CD14-positive monocyte (primary cell): ENCODE data around the gene AGFG2. TPM values are rescaled to one million over a fixed set of nuclear protein-coding genes. Genes with fewer than 3 reads are reported as not detected.

ENCODE experiments used
- DNase-seq, 3 donors: peaks; one replicate each; pipeline ENCODE4 v3.0.0-alpha.2; 2011 to 2022
- H2AFZ ChIP-seq: 2 replicates; pipeline ENCODE4 v1.6.0; 2012; ENCODE audit warnings: mild to moderate bottlenecking, low read depth, low read length, inconsistent platforms; ENCODE audit not compliant: insufficient read depth, poor library complexity, severe bottlenecking
- H3K27ac ChIP-seq, 2 donors: 1 replicate in 1 of 2; 2 replicates in 1 of 2; pipeline ENCODE4 v1.5.1; 2012 to 2013; ENCODE audit warnings: low read length in 2 of 2, control low read depth in 1 of 2, inconsistent platforms in 1 of 2, low read depth in 1 of 2, mild to moderate bottlenecking in 1 of 2
- H3K27me3 ChIP-seq, 2 donors: one replicate each; pipeline versions ENCODE4 v1.6.0 to v1.6.1; 2011 to 2013; ENCODE audit warnings: low read length in 2 of 2; ENCODE audit not compliant: control insufficient read depth in 2 of 2, insufficient read depth in 2 of 2
- H3K36me3 ChIP-seq, 2 donors: replicated peaks in 1 of 2; 1 replicate in 1 of 2; 2 replicates in 1 of 2; pipeline versions ENCODE4 v1.5.1 to v1.6.1; 2012 to 2013; ENCODE audit warnings: low read length in 2 of 2, control low read depth in 1 of 2, inconsistent platforms in 1 of 2, mild to moderate bottlenecking in 1 of 2; ENCODE audit not compliant: insufficient read depth in 2 of 2, control insufficient read depth in 1 of 2
- H3K4me1 ChIP-seq, 2 donors: 1 replicate in 1 of 2; 2 replicates in 1 of 2; pipeline versions ENCODE4 v1.5.1 to v1.6.1; 2012 to 2013; ENCODE audit warnings: low read length in 2 of 2, control low read depth in 1 of 2, inconsistent platforms in 1 of 2, mild to moderate bottlenecking in 1 of 2, moderate library complexity in 1 of 2; ENCODE audit not compliant: insufficient read depth in 2 of 2, control insufficient read depth in 1 of 2
- H3K4me2 ChIP-seq: replicated peaks from 2 replicates; pipeline ENCODE3; 2012; ENCODE audit warnings: low read length, moderate library complexity, mild to moderate bottlenecking; ENCODE audit not compliant: poor library complexity, severe bottlenecking; ENCODE audit errors: extremely low read depth
- H3K4me3 ChIP-seq, 3 experiments: fragments of 200-600 bp in 1 of 3; sonication (generic) in 1 of 3; replicated peaks in 1 of 3; 1 replicate in 2 of 3; 2 replicates in 1 of 3; pipeline ENCODE4 v1.5.1; 2011 to 2013; ENCODE audit warnings: low read length in 3 of 3, mild to moderate bottlenecking in 3 of 3, control low read depth in 2 of 3, low read depth in 2 of 3, inconsistent platforms in 1 of 3, moderate library complexity in 1 of 3
- H3K79me2 ChIP-seq: 2 replicates; pipeline ENCODE4 v1.6.0; 2012; ENCODE audit warnings: mild to moderate bottlenecking, control low read depth, inconsistent platforms, low read length, moderate library complexity; ENCODE audit not compliant: insufficient read depth
- H3K9ac ChIP-seq: 2 replicates; pipeline ENCODE4 v1.6.0; 2017; ENCODE audit warnings: low read length, mild to moderate bottlenecking; ENCODE audit not compliant: insufficient read depth, poor library complexity, severe bottlenecking
- H3K9me3 ChIP-seq, 2 donors: replicated peaks in 1 of 2; 1 replicate in 1 of 2; 2 replicates in 1 of 2; pipeline versions ENCODE4 v1.5.1 to v1.6.1; 2012 to 2013; ENCODE audit warnings: low read length in 2 of 2, control low read depth in 1 of 2; ENCODE audit not compliant: control insufficient read depth in 1 of 2, insufficient read depth in 1 of 2
- H4K20me1 ChIP-seq: 2 replicates; pipeline ENCODE4 v1.6.0; 2012; ENCODE audit warnings: mild to moderate bottlenecking, low read length, control low read depth, moderate library complexity; ENCODE audit not compliant: insufficient read depth
- H3K27ac Mint-ChIP-seq, 7 donors: one replicate each; pipeline ENCODE4 v1.8.0; 2020; ENCODE audit warnings: mild to moderate bottlenecking in 7 of 7, mixed read lengths in 7 of 7, moderate library complexity in 6 of 7, inconsistent platforms in 2 of 7
- H3K27me3 Mint-ChIP-seq, 3 donors: one replicate each; pipeline ENCODE4 v1.8.0; 2021 to 2022; ENCODE audit warnings: low read depth in 3 of 3, mild to moderate bottlenecking in 3 of 3, mixed read lengths in 3 of 3, moderate library complexity in 3 of 3, inconsistent platforms in 1 of 3
- H3K36me3 Mint-ChIP-seq, 2 donors: one replicate each; pipeline ENCODE4 v1.8.0; 2020; ENCODE audit warnings: mixed read lengths in 2 of 2, inconsistent platforms in 1 of 2, mild to moderate bottlenecking in 1 of 2
- H3K4me1 Mint-ChIP-seq: one replicate; pipeline ENCODE4 v1.8.0; 2020; ENCODE audit warnings: mild to moderate bottlenecking, mixed read lengths
- H3K4me3 Mint-ChIP-seq, 2 donors: one replicate each; pipeline ENCODE4 v1.8.0; 2020; ENCODE audit warnings: mild to moderate bottlenecking in 2 of 2, mixed read lengths in 2 of 2, moderate library complexity in 1 of 2
- H3K9me3 Mint-ChIP-seq, 7 donors: one replicate each; pipeline ENCODE4 v1.8.0; 2020 to 2022; ENCODE audit warnings: mixed read lengths in 7 of 7, mild to moderate bottlenecking in 6 of 7, moderate library complexity in 6 of 7, inconsistent platforms in 2 of 7
- WGBS: methylation state at CpG from one replicate; pipeline ENCODE4 v1.1.5; 2013; ENCODE audit warnings: missing lambda C conversion rate; ENCODE audit not compliant: insufficient coverage; 5-methylcytosine and 5-hydroxymethylcytosine counted together
- intact Hi-C, 2 donors: fragments of 100-400 bp; cut with micrococcal nuclease; formaldehyde crosslinking; loops; one replicate each; pipeline versions ENCODE4 v1.15.0 to v1.15.1; 2023
- polyA plus RNA-seq, 3 donors: library from polyadenylated mRNA; depleted of rRNA in 1 of 3; unstranded in 2 of 3; stranded (reverse) in 1 of 3; fragments of 300-500 nt in 2 of 3; fragments of >200 nt in 1 of 3; fragmentation: Illumina TruSeq in 2 of 3; gene quantifications; 1 replicate in 2 of 3; 2 replicates in 1 of 3; pipeline ENCODE4 v1.2.3, GENCODE V29; 2012 to 2021
- TF ChIP-seq, protein P1 (sequence below): fragments of 200-600 bp; IDR thresholded peaks from one replicate; pipeline ENCODE4 v1.8.0; 2022; ENCODE audit warnings: antibody characterized with exemption, mild to moderate bottlenecking

Gene AGFG2
- polyA plus RNA-seq, 3 donors, result 1.3 to 1.8 (median 1.8) TPM

DNA sequence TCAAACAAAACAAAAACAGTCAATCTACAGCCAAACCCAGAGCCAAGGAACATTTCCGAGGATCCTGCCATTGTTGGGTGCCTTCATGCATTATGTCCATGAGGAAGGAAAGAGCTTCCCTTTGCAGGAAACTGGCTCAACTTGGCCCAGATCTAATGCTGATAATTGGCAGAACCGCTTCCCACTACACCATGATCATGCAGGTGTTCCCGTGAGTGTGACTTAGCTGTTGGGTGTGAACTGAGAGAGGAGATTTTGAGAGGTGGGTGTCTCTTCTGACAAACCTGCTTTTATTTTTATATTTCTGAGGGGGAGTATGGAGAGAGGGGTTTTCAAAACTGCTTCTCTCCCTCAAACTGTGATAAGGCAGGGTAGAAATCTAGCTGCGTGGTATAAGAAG lies 20.1 kb downstream of the AGFG2 start:
- Mint-ChIP-seq H3K9me3 (peaks cover 0 to 2% (median 0%) of the 10 kb centered on the region in 7 donors), H3K4me1 (peaks cover 31% of the 10 kb centered on the region), H3K4me3 (no peak overlapping the region), H3K36me3 (peaks cover 18 to 19% of the 10 kb centered on the region in 2 donors), H3K27me3 (no peaks in the 10 kb centered on the region), H3K27ac (no peak overlapping the region)
- Histone ChIP-seq H3K27ac (no peak overlapping the region), H2AFZ (no peak overlapping the region), H3K36me3 (no peaks in the 10 kb centered on the region), H3K4me3 (no peak overlapping the region), H3K9me3 (no peaks in the 10 kb centered on the region), H3K27me3 (no peaks in the 10 kb centered on the region), H3K79me2 (no peaks in the 10 kb centered on the region), H3K4me1 (peaks cover 27 to 31% of the 10 kb centered on the region in 2 donors), H3K9ac (no peak overlapping the region), H3K4me2 (no peak overlapping the region), H4K20me1 (no peaks in the 10 kb centered on the region)
- DNase-seq, result no peak
- no CpG with 5 or more reads among the region's 4 CpGs for WGBS
- intact Hi-C loops, result loop anchor here (5.0 kb wide), 1 partner anchor 82 kb away; the partner anchor contains the start of gene TSC22D4 (in 2 of the 2)
- TF ChIP-seq, protein P1, sequence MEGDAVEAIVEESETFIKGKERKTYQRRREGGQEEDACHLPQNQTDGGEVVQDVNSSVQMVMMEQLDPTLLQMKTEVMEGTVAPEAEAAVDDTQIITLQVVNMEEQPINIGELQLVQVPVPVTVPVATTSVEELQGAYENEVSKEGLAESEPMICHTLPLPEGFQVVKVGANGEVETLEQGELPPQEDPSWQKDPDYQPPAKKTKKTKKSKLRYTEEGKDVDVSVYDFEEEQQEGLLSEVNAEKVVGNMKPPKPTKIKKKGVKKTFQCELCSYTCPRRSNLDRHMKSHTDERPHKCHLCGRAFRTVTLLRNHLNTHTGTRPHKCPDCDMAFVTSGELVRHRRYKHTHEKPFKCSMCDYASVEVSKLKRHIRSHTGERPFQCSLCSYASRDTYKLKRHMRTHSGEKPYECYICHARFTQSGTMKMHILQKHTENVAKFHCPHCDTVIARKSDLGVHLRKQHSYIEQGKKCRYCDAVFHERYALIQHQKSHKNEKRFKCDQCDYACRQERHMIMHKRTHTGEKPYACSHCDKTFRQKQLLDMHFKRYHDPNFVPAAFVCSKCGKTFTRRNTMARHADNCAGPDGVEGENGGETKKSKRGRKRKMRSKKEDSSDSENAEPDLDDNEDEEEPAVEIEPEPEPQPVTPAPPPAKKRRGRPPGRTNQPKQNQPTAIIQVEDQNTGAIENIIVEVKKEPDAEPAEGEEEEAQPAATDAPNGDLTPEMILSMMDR, result no peak

GRCh38 chr7:100561491-100562194 lies 22.6 kb downstream of the AGFG2 start:
- H3K9me3 Mint-ChIP-seq, result peaks cover 0 to 3% (median 0%) of the 10 kb centered on the region in 7 donors
- no peak for DNase-seq
- peaks cover 12 to 21% of the 10 kb centered on the region in 2 donors for H3K36me3 Mint-ChIP-seq
- H3K27me3 Mint-ChIP-seq, result no peaks in the 10 kb centered on the region
- intact Hi-C loops, result loop anchor here in 1 of 2 donors (5.0 kb wide), 1 partner anchor 94 kb away; no protein-coding TSS in a partner anchor
- Histone ChIP-seq H3K4me2 (no peak overlapping the region), H3K36me3 (no peaks in the 10 kb centered on the region), H4K20me1 (no peaks in the 10 kb centered on the region), H3K27me3 (no peaks in the 10 kb centered on the region), H3K4me3 (no peak overlapping the region), H2AFZ (no peak overlapping the region), H3K9me3 (no peaks in the 10 kb centered on the region), H3K9ac (no peak overlapping the region), H3K27ac (no peak overlapping the region), H3K4me1 (peaks cover 4 to 6% of the 10 kb centered on the region in 2 donors), H3K79me2 (no peaks in the 10 kb centered on the region)
- peaks cover 7% of the 10 kb centered on the region for H3K4me1 Mint-ChIP-seq
- 98% methylated on average over 12 of the region's 12 CpGs for WGBS
- no peak overlapping the region for H3K4me3 Mint-ChIP-seq
- H3K27ac Mint-ChIP-seq, result no peak overlapping the region
- TF ChIP-seq, protein P1, result no peak
